ENCODE results near the gene GALNT7. TPM values are rescaled to one million over a fixed set of nuclear protein-coding genes. Genes with fewer than 3 reads are reported as not detected.

GALNT7 gene
- polyA plus RNA-seq, 1 donor from 2014 or later, result 15.0 TPM

DNA sequence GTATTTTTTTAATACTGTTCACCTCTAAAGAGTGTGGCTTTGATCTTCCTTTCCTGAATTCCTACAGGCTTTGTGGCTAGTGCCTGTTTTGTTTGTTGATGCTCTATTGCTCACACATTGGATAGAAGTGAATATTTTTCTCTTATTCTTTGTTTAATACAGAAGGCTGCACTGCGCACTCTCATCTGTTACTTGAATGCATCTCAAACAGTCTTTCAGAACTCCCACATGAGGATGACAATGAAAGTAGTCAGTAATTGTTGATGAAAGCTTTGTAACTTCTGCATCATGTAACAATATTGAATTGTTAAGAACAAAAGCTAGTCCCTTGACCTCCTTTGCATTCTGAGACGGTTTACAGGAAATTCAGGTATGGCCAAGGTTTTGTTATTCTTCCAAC lies 29.1 kb upstream of the GALNT7 start:
- no peaks in the 10 kb centered on the region for H3K9me2 ChIP-seq (ENCODE audit: insufficient read depth, low read length)
- no peak overlapping the region for H3K9ac ChIP-seq (ENCODE audit: low read length)
- no peak overlapping the region for H3K4me3 ChIP-seq (ENCODE audit: low read length)
- H3K27ac ChIP-seq (ENCODE audit: low read length), result no peak overlapping the region
- no peaks in the 10 kb centered on the region for H3K27me3 ChIP-seq (ENCODE audit: insufficient read depth, low read depth, low read length)
- no peaks in the 10 kb centered on the region for H3K79me2 ChIP-seq (replicated peaks; ENCODE audit: insufficient read depth, low read length)
- no peaks in the 10 kb centered on the region for H3K36me3 ChIP-seq (ENCODE audit: insufficient read depth, low read length)
- no peak overlapping the region for H2AFZ ChIP-seq (ENCODE audit: low read depth, low read length)
- H3K4me2 ChIP-seq (ENCODE audit: low read length), result no peak overlapping the region
- no peaks in the 10 kb centered on the region for H3K9me3 ChIP-seq (ENCODE audit: low read length)
- no peak for TF ChIP-seq RAD21 (conservative IDR thresholded peaks at IDR 0.05)
- TF ChIP-seq SMC3 (conservative IDR thresholded peaks at IDR 0.05; ENCODE audit: poor library complexity), result no peak
- no peak for TF ChIP-seq EP300 (conservative IDR thresholded peaks at IDR 0.05; ENCODE audit: poor library complexity, severe bottlenecking)
- TF ChIP-seq POLR2AphosphoS5 (IDR thresholded peaks at IDR 0.05), result no peak
- TF ChIP-seq MXI1 (conservative IDR thresholded peaks at IDR 0.05; ENCODE audit: poor library complexity, severe bottlenecking), result no peak
- no peaks in the 10 kb centered on the region for H3F3A ChIP-seq (ENCODE audit: insufficient read depth, low read length, poor library complexity, severe bottlenecking)
- H4K20me1 ChIP-seq (ENCODE audit: insufficient read depth), result no peaks in the 10 kb centered on the region

DNA sequence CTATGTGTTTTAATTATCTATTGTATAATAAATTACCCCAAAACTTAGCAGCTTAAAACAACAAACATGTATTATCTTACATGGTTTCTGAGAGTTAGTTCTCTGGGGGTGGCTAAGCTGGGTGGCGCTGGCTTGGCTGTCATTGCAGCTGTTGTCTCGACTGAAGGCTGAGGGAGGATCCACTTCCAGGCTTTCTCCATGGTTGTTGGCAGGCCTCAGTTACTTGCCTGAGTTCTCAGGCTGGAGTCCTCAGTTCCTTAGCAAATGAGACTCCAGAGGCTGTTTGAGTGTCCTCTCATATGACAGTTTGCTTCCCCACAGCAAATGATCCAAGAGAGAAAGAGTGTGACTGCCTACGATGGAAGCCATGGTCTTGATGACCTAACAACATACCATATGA lies 23.5 kb upstream of the GALNT7 start:
- Histone ChIP-seq H3K4me3 (ENCODE audit: low read length) (no peak overlapping the region), H3F3A (ENCODE audit: insufficient read depth, low read length, poor library complexity, severe bottlenecking) (no peaks in the 10 kb centered on the region), H2AFZ (ENCODE audit: low read depth, low read length) (no peak overlapping the region), H3K27ac (ENCODE audit: low read length) (no peak overlapping the region), H3K9me2 (ENCODE audit: insufficient read depth, low read length) (no peaks in the 10 kb centered on the region), H3K4me2 (ENCODE audit: low read length) (no peak overlapping the region), H4K20me1 (ENCODE audit: insufficient read depth) (no peaks in the 10 kb centered on the region), H3K9ac (ENCODE audit: low read length) (no peak overlapping the region), H3K36me3 (ENCODE audit: insufficient read depth, low read length) (no peaks in the 10 kb centered on the region), H3K9me3 (ENCODE audit: low read length) (no peaks in the 10 kb centered on the region), H3K27me3 (ENCODE audit: insufficient read depth, low read depth, low read length) (no peaks in the 10 kb centered on the region), H3K79me2 (replicated peaks; ENCODE audit: insufficient read depth, low read length) (no peaks in the 10 kb centered on the region)
- TF ChIP-seq MXI1 (conservative IDR thresholded peaks at IDR 0.05; ENCODE audit: poor library complexity, severe bottlenecking), result no peak
- no peak for TF ChIP-seq RAD21 (conservative IDR thresholded peaks at IDR 0.05)
- no peak for TF ChIP-seq EZH2 (IDR thresholded peaks at IDR 0.05; ENCODE audit: borderline replicate concordance, insufficient read depth, low read length, poor library complexity, severe bottlenecking)
- no peak for TF ChIP-seq SMC3 (conservative IDR thresholded peaks at IDR 0.05; ENCODE audit: poor library complexity)
- no peak for TF ChIP-seq TAF1 (IDR thresholded peaks at IDR 0.05; ENCODE audit: low read depth)
- TF ChIP-seq EP300 (conservative IDR thresholded peaks at IDR 0.05; ENCODE audit: poor library complexity, severe bottlenecking), result no peak
- no peak for TF ChIP-seq POLR2AphosphoS5 (IDR thresholded peaks at IDR 0.05)
- TF ChIP-seq, protein P1, sequence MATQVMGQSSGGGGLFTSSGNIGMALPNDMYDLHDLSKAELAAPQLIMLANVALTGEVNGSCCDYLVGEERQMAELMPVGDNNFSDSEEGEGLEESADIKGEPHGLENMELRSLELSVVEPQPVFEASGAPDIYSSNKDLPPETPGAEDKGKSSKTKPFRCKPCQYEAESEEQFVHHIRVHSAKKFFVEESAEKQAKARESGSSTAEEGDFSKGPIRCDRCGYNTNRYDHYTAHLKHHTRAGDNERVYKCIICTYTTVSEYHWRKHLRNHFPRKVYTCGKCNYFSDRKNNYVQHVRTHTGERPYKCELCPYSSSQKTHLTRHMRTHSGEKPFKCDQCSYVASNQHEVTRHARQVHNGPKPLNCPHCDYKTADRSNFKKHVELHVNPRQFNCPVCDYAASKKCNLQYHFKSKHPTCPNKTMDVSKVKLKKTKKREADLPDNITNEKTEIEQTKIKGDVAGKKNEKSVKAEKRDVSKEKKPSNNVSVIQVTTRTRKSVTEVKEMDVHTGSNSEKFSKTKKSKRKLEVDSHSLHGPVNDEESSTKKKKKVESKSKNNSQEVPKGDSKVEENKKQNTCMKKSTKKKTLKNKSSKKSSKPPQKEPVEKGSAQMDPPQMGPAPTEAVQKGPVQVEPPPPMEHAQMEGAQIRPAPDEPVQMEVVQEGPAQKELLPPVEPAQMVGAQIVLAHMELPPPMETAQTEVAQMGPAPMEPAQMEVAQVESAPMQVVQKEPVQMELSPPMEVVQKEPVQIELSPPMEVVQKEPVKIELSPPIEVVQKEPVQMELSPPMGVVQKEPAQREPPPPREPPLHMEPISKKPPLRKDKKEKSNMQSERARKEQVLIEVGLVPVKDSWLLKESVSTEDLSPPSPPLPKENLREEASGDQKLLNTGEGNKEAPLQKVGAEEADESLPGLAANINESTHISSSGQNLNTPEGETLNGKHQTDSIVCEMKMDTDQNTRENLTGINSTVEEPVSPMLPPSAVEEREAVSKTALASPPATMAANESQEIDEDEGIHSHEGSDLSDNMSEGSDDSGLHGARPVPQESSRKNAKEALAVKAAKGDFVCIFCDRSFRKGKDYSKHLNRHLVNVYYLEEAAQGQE (IDR thresholded peaks at IDR 0.05; ENCODE audit: borderline replicate concordance), result no peak
- TF ChIP-seq, protein P2, sequence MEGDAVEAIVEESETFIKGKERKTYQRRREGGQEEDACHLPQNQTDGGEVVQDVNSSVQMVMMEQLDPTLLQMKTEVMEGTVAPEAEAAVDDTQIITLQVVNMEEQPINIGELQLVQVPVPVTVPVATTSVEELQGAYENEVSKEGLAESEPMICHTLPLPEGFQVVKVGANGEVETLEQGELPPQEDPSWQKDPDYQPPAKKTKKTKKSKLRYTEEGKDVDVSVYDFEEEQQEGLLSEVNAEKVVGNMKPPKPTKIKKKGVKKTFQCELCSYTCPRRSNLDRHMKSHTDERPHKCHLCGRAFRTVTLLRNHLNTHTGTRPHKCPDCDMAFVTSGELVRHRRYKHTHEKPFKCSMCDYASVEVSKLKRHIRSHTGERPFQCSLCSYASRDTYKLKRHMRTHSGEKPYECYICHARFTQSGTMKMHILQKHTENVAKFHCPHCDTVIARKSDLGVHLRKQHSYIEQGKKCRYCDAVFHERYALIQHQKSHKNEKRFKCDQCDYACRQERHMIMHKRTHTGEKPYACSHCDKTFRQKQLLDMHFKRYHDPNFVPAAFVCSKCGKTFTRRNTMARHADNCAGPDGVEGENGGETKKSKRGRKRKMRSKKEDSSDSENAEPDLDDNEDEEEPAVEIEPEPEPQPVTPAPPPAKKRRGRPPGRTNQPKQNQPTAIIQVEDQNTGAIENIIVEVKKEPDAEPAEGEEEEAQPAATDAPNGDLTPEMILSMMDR (IDR thresholded peaks at IDR 0.05; ENCODE audit: poor library complexity, severe bottlenecking), result no peak

Data from neural cell (in vitro differentiated cells).